Kidney epithelial cell (primary cell): ENCODE results near the gene GMCL1. TPM values are rescaled to one million over a fixed set of nuclear protein-coding genes. Genes with fewer than 3 reads are reported as not detected.
"Not testable (repeated sequence)": the region's sequence is repeated elsewhere in the genome, so short reads cannot be mapped to it uniquely, and the experiment has no call there.

Experiments
- DNase-seq: peaks from one replicate; pipeline ENCODE4 v3.0.0-alpha.2; 2010; ENCODE audit warnings: low read depth
- H3K27me3 ChIP-seq: 2 replicates; pipeline ENCODE4 v1.6.0; 2011; ENCODE audit warnings: low read length; ENCODE audit not compliant: control insufficient read depth, insufficient read depth
- H3K36me3 ChIP-seq: 2 replicates; pipeline ENCODE4 v1.5.1; 2011; ENCODE audit warnings: low read length; ENCODE audit not compliant: control insufficient read depth, insufficient read depth
- H3K4me3 ChIP-seq: 2 replicates; pipeline ENCODE4 v1.5.1; 2011; ENCODE audit warnings: low read depth, mild to moderate bottlenecking, control low read depth, low read length
- total RNA-seq: library from RNA; depleted of rRNA; stranded (reverse); fragments of >200 nt; gene quantifications from 2 replicates; pipeline ENCODE4 v1.2.3, GENCODE V29; 2015
- TF ChIP-seq, protein P1 (sequence below): IDR thresholded peaks from 2 replicates; pipeline ENCODE4 v1.5.1; 2011; ENCODE audit warnings: mild to moderate bottlenecking, moderate library complexity, low read length, control low read depth, inconsistent platforms; ENCODE audit not compliant: insufficient read depth, poor library complexity, severe bottlenecking

The GMCL1 gene
- total RNA-seq, 1 donor from 2014 or later = 12.2 TPM

DNA sequence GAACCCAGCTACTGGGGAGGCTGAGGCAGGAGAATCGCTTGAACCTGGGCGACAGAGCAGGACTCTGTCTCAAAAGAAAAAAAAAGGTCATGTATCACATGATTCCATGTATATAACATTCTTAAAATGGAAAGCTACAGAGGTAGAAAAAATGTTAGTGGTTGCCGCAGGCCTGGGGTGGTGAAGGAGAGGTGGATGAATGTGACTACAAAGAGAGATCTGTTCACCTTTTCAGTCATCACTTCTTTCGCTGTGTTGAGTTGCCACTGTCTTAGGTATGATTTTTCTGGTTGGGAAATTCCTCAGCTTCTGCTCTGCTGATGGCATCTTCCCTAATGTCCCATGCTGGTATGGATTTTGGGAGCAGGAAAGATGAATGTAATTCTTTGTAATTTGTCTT, 59.0 kb downstream of the GMCL1 start:
- Histone ChIP-seq H3K4me3 (no peak overlapping the region), H3K27me3 (no peaks in the 10 kb centered on the region), H3K36me3 (no peaks in the 10 kb centered on the region)
- TF ChIP-seq, protein P1, sequence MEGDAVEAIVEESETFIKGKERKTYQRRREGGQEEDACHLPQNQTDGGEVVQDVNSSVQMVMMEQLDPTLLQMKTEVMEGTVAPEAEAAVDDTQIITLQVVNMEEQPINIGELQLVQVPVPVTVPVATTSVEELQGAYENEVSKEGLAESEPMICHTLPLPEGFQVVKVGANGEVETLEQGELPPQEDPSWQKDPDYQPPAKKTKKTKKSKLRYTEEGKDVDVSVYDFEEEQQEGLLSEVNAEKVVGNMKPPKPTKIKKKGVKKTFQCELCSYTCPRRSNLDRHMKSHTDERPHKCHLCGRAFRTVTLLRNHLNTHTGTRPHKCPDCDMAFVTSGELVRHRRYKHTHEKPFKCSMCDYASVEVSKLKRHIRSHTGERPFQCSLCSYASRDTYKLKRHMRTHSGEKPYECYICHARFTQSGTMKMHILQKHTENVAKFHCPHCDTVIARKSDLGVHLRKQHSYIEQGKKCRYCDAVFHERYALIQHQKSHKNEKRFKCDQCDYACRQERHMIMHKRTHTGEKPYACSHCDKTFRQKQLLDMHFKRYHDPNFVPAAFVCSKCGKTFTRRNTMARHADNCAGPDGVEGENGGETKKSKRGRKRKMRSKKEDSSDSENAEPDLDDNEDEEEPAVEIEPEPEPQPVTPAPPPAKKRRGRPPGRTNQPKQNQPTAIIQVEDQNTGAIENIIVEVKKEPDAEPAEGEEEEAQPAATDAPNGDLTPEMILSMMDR = no peak
- no peak for DNase-seq

DNA sequence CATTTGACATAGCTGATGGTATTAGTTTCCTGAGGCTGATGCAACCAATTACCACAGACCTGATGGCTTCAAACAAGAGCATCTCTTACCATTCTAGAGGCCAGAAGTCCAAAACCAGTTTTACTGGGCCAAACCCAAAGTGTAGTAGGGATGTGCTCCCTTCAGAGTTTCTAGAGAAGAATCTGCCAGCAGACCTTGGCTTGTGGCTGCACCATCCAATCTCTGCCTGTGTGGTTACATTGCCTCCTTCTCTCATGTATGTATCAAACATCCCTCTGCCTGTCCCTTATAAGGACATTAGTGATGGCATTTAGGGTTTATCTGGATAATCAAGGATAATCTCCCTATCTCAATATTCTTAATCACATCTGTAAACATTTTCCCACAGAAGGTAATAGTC, 59.8 kb downstream of the GMCL1 start:
- TF ChIP-seq, protein P1 = no peak
- Histone ChIP-seq H3K36me3 (no peaks in the 10 kb centered on the region), H3K27me3 (no peaks in the 10 kb centered on the region), H3K4me3 (no peak overlapping the region)
- DNase-seq = no peak

DNA sequence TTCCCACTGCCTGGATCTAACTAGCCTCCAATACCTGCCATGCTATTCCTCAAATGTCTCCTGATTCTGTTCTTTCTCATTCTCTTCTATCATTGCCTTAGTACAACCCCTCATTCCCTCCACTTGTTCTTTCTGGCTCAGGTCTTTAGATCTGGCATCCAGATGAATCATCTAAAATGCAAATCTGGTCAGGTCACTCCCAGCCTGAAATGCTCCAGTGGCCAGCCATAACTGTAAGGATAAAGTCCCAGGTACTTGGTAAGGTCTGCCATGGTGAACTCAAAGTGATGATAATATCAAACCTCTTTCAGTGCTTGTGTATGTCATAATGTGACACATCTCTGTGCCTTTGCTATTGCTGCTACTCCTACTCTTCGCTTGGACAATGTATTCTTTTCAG, 61.4 kb downstream of the GMCL1 start:
- no peak overlapping the region for H3K4me3 ChIP-seq
- TF ChIP-seq, protein P1 = no peak
- H3K36me3 ChIP-seq = no peaks in the 10 kb centered on the region
- DNase-seq = no peak
- H3K27me3 ChIP-seq = no peaks in the 10 kb centered on the region

DNA sequence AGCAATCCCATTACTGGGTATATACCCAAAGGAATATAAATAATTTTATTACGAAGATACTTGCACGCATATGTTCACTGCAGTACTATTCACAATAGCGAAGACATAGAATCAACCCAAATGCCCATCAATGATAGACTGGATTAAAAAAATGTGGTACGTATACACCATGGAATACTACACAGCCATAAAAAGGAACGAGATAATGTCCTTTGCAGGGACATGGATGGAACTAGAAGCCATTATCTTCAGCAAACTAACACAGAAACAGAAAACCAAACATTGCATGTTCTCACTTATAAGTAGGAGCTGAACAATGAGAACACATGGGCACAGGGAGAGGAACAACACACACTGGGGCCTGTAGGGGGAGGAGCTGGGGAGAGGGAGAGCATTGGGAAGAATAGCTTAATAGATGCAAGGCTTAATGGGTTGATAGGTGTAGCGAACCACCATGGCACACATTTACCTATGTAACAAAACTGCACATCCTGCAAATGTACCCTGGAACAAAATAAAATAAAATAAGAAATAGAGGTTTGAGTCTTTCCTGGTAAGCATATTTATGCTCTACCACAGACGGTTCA, 63.5 kb downstream of the GMCL1 start:
- not testable (repeated sequence) for DNase-seq, H3K4me3 ChIP-seq, H3K36me3 ChIP-seq, H3K27me3 ChIP-seq

DNA sequence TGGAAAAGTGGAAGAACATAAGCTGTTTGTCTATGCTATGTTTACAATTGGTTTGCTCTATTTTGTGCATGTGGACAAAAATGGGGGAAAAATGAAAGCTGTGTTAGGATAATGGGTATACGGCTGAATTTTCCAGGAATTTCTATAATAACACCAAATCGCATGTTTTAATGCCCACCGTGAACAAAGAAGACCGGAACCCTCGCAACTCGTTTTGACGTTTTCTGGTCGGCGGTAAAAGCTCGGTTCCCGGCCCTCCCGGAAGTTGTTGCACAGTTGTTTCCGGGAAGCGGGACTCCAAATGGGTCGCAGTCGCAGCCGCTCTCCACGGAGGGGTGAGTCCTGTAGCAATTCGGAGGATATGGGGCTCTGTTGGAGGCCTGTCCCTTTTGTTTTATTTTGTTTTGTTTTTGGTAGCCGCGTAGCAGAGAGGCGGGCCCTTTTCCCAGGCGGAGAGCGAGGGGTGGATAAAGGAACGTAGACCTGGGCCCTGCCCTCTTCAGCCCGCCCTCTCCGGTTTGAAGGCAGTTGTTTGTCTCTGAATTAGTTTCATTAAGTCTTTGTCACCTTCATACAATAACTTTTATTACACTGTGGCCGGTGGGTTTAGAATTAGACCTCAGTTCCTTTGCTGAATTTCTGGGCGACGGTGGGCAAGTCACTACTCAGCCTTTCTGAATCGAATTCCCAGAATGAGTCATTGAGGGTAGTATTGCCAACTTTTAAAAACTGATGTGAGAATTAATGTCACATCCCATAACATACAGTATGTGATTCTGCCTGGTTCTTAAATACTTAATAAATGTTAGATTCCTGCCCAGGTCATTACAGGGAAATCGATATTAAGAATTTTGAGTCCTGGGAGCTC, 64.5 kb downstream of the GMCL1 start, which contains the start of gene SNRNP27:
Gene SNRNP27 (plus strand): TSS at position 273 of the 868 bp plus-strand sequence. CDS start 29 bp downstream, at position 302.
- peak within 1 kb of the TSS; percentile 73 for H3K4me3 ChIP-seq
- H3K27me3 ChIP-seq = no peaks in the 10 kb centered on the region
- TF ChIP-seq, protein P1 = no peak

DNA sequence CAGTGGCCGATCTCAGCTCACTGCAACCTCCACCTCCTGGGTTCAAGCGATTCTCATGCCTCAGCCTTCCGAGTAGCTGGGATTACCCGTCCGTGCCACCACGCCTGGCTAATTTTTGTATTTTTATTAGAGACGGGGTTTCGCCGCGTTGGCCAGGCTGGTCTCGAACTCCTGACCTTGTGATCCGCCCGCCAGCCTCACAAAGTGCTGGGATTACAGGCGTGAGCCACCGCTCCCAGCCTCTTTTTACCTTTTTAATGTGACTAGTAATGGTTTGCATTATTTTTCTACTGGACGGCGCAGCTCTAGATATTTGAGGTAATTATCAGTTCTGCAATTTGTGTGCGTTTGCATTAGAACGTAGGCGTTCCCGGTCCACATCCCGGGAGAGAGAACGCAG, 65.3 kb downstream of the GMCL1 start:
- not testable (repeated sequence) for DNase-seq, H3K27me3 ChIP-seq, H3K36me3 ChIP-seq
- H3K4me3 ChIP-seq = peak overlapping the region; percentile 73

More for the DNA sequence above, 64.5 kb downstream of the GMCL1 start, which contains the start of gene SNRNP27:
- peak; percentile 34 for DNase-seq
- H3K36me3 ChIP-seq = no peaks in the 10 kb centered on the region
